HUES64 (cell line): ENCODE results near the gene NOLC1.

Experiments used
- H3K27ac ChIP-seq: 2 replicates; pipeline ENCODE4 v1.7.0; 2013; ENCODE audit warnings: low read depth, low read length, inconsistent platforms
- H3K27me3 ChIP-seq: 2 replicates; pipeline ENCODE4 v1.6.1; 2013; ENCODE audit warnings: mild to moderate bottlenecking, low read length; ENCODE audit not compliant: insufficient read depth
- H3K36me3 ChIP-seq: 2 replicates; pipeline ENCODE4 v1.6.1; 2013; ENCODE audit warnings: mild to moderate bottlenecking, low read length; ENCODE audit not compliant: insufficient read depth
- H3K4me1 ChIP-seq: 2 replicates; pipeline ENCODE4 v1.6.1; 2013; ENCODE audit warnings: mild to moderate bottlenecking, low read length, moderate library complexity; ENCODE audit not compliant: insufficient read depth
- H3K4me3 ChIP-seq: 2 replicates; pipeline ENCODE4 v1.5.1; 2013; ENCODE audit warnings: mild to moderate bottlenecking, low read length, moderate library complexity
- H3K9ac ChIP-seq: 2 replicates; pipeline ENCODE4 v1.6.1; 2013; ENCODE audit warnings: mild to moderate bottlenecking, low read depth, low read length
- H3K9me3 ChIP-seq: 2 replicates; pipeline ENCODE4 v1.6.1; 2013; ENCODE audit warnings: low read depth, low read length; ENCODE audit not compliant: insufficient read depth
- WGBS: fragments of 150-250, 120-280 bp; methylation state at CpG from one replicate; pipeline ENCODE4 v1.1.7; 2013; ENCODE audit warnings: missing lambda C conversion rate; 5-methylcytosine and 5-hydroxymethylcytosine counted together

The NOLC1 gene

DNA sequence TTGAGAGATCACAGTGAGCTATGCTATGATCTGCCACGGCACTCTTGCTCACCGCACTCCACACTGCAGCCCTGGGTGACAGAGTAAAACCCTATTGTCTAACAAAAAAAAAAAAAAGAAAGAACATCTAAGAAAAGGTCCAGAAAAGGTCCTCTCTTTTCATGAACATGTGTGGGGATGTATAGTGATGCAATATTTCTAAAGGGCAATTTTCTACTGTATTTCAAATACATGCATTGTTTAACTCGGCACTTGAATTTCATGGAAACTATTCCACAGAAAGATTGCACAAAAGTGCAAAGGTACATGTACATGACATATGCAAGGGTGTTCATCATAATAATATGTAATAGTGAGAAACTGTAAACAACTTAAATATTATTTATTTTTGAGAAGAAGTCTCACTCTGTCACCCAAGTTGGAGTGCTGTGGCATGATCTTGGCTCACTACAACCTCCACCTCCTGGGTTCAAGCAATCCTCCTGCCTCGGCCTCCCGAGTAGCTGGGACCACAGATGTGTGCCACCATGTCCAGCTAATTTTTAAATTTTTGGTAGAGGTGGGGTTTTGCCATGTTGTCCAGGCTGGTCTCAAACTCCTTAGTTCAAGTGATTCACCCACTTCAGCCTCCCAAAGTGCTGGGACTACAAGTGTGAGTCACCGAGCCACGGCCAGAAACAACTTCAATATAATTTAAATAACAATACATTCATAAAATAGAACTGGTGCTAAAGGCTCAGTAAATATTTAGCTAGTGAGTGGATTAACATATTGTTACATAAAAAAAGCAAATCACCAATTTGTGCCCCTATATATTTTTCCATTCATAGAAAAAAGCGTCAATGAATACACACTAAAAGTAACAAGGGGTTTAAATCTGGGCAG, 20.7 kb upstream of the NOLC1 start:
- Histone ChIP-seq H3K9ac (no peak overlapping the region), H3K9me3 (no peaks in the 10 kb centered on the region), H3K4me1 (peaks cover 19% of the 10 kb centered on the region; the same call in 1 of the 2 replicates), H3K4me3 (no peak overlapping the region), H3K36me3 (no peaks in the 10 kb centered on the region), H3K27ac (no peak overlapping the region; the same call in 1 of the 2 replicates), H3K27me3 (no peaks in the 10 kb centered on the region)
- WGBS = 97% methylated on average over 3 of the region's 8 CpGs

- WGBS = 34% methylated on average over 8 of the region's 8 CpGs
- Histone ChIP-seq H3K9me3 (no peaks in the 10 kb centered on the region), H3K4me1 (peaks cover 19% of the 10 kb centered on the region; the same call in 1 of the 2 replicates), H3K27ac (peak overlapping the region; percentile 2; the same call in 1 of the 2 replicates), H3K36me3 (no peaks in the 10 kb centered on the region), H3K27me3 (no peaks in the 10 kb centered on the region), H3K4me3 (peak overlapping the region; percentile 96), H3K9ac (no peak overlapping the region)
These were observed 20.0 kb upstream of the NOLC1 start for GRCh38 chr10:102132193-102132562.

DNA sequence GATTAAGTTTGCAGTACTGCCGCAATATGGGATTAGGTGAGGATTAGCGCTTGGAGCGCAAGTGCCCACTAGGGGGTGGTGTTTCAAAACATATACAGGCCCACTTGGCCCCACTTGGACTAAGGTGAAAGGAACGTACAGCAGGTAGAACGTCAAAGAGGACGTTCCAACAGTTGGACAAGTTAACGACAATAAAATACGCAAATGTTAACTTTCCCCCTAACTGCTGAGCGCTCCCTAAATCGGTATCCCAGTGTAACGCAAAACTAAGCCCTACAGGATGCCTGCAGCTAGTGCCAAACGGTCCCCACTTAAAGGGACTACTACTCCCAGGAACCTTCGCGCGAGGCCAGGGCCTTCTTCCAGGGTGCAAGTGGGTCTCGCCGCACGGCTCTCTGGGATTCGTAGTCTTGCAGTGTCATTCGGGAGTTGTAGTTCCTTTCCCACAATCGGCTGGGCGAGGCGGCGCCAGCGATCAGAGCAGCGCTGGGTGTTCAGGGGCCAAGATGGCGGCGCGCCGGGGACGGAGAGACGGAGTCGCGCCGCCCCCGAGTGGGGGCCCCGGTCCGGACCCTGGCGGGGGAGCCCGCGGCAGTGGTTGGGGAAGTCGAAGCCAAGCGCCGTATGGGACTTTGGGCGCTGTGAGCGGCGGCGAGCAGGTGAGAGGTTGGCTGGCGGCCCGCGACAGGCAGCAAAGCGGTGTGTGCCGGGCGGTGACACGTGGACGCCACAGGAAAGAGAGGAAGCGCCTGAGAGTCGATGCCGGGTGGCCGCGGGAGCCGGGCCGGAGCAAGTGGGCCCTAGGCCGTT, 19.4 kb upstream of the NOLC1 start, which contains the start of gene PPRC1:
PPRC1 (plus strand) TSS at position 478 of the 810 bp plus-strand sequence; CDS start at position 507, 29 bp downstream.
- WGBS = under 1% methylated on average over 64 of the region's 64 CpGs
- Histone ChIP-seq H3K9me3 (no peaks in the 10 kb centered on the region), H3K27ac (peak within 1 kb of the TSS; percentile 87), H3K4me3 (peak within 1 kb of the TSS; percentile 96), H3K9ac (peak within 1 kb of the TSS; percentile 93), H3K4me1 (peaks cover 19% of the 10 kb centered on the region; the same call in 1 of the 2 replicates), H3K27me3 (no peaks in the 10 kb centered on the region), H3K36me3 (peaks cover 6% of the 10 kb centered on the region)

DNA sequence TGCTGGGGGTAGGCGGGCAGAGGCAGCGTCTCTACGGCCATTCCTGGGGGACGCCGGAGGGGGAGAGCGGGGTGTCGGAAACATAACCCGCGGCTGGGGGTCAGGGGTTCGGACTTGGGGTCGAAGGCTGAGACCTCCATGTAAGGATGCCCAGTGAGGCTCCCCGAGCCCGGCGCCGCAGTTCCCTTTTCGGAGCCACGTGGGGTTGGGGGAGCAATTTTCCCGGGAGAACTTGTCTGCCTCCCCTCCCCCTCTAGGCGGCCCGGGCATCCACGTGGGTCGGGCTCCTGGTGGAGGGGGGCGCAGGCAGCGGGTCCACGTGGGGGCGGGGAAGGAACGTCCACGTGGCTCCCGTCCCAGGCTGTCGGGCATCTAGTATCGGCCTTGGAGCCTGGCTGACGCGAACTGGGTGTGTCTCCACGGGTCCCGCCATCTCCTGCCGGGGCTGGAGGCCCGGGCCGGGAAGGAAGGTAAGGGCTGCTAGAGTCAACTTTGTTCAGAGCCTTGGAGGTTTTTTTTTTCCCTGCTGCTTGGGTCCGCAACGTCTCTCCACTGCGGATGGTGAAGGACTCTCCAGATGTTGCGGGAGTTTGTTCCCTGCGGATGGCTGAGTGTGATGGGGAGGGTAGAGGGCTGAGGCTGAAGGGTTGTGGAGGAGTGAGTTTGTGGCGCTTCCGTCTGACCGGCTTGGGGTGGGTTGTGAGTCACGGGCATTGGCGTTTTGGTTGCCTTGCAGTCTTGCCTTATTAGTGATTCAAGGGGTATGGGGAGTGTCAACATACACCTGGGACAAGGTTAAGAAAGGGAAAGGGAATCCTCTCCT, 18.6 kb upstream of the NOLC1 start:
- Histone ChIP-seq H3K27ac (peak overlapping the region; percentile 87), H3K27me3 (no peaks in the 10 kb centered on the region)

GRCh38 chr10:102134416-102134815, 17.8 kb upstream of the NOLC1 start:
- Histone ChIP-seq H3K9me3 (no peaks in the 10 kb centered on the region), H3K4me1 (peaks cover 19% of the 10 kb centered on the region; the same call in 1 of the 2 replicates), H3K36me3 (peaks cover 22% of the 10 kb centered on the region), H3K4me3 (peak overlapping the region; percentile 96), H3K27me3 (no peaks in the 10 kb centered on the region), H3K27ac (no peak overlapping the region), H3K9ac (peak overlapping the region; percentile 93)
- WGBS = 80% methylated on average over 2 of the region's 2 CpGs

More for the DNA sequence above, 18.6 kb upstream of the NOLC1 start:
- Histone ChIP-seq H3K36me3 (peaks cover 14% of the 10 kb centered on the region), H3K4me1 (peaks cover 19% of the 10 kb centered on the region; the same call in 1 of the 2 replicates), H3K9ac (peak overlapping the region; percentile 93), H3K4me3 (peak overlapping the region; percentile 96), H3K9me3 (no peaks in the 10 kb centered on the region)
- WGBS = under 1% methylated on average over 46 of the region's 48 CpGs

DNA sequence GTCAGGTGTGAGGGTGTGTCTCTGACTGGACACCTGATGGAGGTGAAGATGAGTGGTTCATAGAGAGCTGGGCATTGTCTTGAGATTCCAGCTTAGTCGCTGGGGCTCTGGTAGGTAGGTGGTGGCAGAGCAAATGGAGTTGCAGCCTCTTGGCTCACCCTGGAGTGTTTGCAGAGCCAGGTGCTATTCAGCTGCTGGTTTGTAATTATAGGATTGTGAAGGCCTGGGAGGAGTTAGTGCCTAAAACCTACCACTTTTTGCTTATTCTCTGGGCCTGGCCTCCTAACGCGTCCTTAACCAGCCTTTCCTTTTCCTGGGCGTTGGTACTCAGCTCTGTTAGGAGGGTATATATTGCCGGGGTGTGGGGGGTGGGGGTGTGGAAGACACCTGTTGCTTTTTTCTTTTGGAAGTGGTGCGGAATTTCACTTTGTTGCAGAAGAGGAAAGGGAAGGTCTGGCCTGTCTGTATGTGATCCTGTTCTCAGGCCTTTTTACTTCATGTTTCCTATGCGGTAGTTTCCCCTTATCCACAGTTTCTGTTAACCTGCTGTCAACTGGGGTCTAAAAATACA, 16.1 kb upstream of the NOLC1 start:
- WGBS = 90% methylated on average over 7 of the region's 7 CpGs
- peaks cover 38% of the 10 kb centered on the region for H3K36me3 ChIP-seq
- H3K9ac ChIP-seq = no peak overlapping the region
- no peak overlapping the region for H3K4me3 ChIP-seq
- H3K4me1 ChIP-seq = peaks cover 19% of the 10 kb centered on the region; the same call in 1 of the 2 replicates
- H3K27ac ChIP-seq = no peak overlapping the region
- no peaks in the 10 kb centered on the region for H3K9me3 ChIP-seq
- no peaks in the 10 kb centered on the region for H3K27me3 ChIP-seq

DNA sequence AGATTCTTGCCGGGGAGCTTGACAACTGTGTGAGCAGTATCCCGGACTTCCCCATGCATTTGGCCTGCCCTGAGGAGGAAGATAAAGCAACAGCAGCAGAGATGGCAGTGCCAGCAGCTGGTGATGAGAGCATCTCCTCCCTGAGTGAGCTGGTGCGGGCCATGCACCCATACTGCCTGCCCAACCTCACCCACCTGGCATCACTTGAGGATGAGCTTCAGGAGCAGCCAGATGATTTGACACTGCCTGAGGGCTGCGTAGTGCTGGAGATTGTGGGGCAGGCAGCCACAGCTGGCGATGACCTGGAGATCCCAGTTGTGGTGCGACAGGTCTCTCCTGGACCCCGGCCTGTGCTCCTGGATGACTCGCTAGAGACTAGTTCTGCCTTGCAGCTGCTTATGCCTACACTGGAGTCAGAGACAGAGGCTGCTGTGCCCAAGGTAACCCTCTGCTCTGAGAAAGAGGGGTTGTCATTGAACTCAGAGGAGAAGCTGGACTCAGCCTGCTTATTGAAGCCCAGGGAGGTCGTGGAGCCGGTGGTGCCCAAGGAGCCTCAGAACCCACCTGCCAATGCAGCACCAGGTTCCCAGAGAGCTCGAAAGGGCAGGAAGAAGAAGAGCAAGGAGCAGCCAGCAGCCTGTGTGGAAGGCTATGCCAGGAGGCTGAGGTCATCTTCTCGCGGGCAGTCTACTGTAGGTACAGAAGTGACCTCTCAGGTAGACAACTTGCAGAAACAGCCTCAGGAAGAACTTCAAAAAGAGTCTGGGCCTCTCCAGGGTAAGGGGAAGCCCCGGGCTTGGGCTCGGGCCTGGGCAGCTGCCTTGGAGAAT, 12.7 kb upstream of the NOLC1 start:
- WGBS = 97% methylated on average over 15 of the region's 15 CpGs
- Histone ChIP-seq H3K9me3 (no peaks in the 10 kb centered on the region), H3K27ac (no peak overlapping the region), H3K9ac (no peak overlapping the region), H3K36me3 (peaks cover 69% of the 10 kb centered on the region), H3K27me3 (no peaks in the 10 kb centered on the region), H3K4me3 (no peak overlapping the region), H3K4me1 (peaks cover 16% of the 10 kb centered on the region; the same call in 1 of the 2 replicates)

GRCh38 chr10:102140218-102140617, 12.0 kb upstream of the NOLC1 start:
- Histone ChIP-seq H3K9ac (no peak overlapping the region), H3K27me3 (no peaks in the 10 kb centered on the region), H3K9me3 (no peaks in the 10 kb centered on the region), H3K27ac (no peak overlapping the region), H3K4me1 (peaks cover 9% of the 10 kb centered on the region; the same call in 1 of the 2 replicates), H3K36me3 (peaks cover 76% of the 10 kb centered on the region), H3K4me3 (no peak overlapping the region)
- WGBS = 93% methylated on average over 4 of the region's 4 CpGs

DNA sequence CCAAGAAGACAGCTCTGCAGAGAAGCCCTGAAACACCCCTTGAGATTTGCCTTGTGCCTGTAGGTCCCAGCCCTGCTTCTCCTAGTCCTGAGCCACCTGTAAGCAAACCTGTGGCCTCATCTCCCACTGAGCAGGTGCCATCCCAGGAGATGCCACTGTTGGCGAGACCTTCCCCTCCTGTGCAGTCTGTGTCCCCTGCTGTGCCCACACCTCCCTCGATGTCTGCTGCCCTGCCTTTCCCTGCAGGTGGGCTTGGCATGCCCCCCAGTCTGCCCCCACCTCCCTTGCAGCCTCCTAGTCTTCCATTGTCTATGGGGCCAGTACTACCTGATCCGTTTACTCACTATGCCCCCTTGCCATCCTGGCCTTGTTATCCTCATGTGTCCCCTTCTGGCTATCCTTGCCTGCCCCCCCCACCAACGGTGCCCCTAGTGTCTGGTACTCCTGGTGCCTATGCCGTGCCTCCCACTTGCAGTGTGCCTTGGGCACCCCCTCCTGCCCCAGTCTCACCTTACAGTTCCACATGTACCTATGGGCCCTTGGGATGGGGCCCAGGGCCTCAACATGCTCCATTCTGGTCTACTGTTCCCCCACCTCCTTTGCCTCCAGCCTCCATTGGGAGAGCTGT, 11.2 kb upstream of the NOLC1 start:
- Histone ChIP-seq H3K27me3 (no peaks in the 10 kb centered on the region), H3K4me1 (0 out of 2 replicates have a peak, but pooled peaks cover 3% of the 10 kb centered on the region), H3K4me3 (no peak overlapping the region), H3K36me3 (peaks cover 81% of the 10 kb centered on the region), H3K9me3 (no peaks in the 10 kb centered on the region), H3K9ac (no peak overlapping the region), H3K27ac (no peak overlapping the region)
- 93% methylated on average over 5 of the region's 5 CpGs for WGBS
